Measurements from ENCODE around the gene PPARD.

Gene PPARD

DNA sequence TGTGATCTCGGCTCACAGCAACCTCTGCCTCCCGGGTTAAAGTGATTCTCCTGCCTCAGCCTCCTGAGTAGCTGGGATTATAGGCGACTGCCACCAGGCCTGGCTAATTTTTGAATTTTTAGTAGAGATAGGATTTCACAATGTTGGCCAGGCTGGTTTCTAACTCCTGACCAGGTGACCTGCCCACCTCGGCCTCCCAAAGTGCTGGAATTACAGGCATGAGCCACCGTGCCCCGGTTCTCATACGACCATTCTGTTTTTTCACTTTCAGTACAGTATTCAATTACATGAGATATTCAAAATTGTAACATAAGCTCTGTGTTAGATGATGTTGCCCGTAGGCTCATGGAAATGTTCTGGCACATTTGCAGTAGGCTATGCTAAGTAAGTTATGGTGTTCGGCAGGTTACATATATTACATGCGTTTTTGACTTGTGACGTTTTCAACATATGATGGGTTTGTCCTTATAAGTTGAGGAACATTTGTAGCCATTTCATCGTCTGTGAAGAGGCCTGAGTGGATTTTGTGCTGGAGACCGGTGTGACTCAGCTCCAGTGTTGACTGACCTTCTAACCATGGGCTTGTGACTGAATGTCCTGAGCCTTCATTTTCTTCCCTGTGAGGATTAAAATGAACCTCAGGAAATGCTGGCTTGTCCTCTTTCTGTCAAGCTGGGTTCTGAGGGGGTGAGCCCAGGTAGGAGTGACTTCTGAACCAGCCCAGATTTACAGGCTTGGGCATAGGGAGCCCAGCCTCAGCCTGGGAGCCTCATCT lies 12.2 kb downstream of the PPARD start:
- DNase-seq (ENCODE audit: low spot score) = no peak

DNA sequence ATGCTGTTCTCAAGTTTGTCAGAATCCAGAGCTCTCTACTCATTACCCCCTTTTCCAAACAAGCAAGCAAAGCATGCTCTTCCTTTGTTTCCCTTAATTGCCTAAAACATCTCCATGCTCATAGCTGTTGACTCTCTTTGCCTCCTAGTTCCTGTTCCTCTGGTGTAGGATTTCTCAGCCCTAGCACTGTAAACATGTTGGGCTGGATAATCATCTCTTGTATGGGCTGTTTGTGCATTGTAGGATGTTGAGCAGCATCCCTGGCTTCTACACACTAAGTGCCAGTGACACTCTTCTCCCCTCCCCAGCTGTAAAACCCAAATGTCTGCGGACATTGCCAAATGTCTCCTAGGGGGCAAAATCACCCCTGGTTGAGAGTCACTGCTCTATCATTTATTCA lies 14.0 kb downstream of the PPARD start:
- no peak for DNase-seq (ENCODE audit: low spot score)

- no peak for DNase-seq (ENCODE audit: low spot score)
Measured at GRCh38 chr6:35357677-35358076, 15.3 kb downstream of the PPARD start.

- no peak for DNase-seq (ENCODE audit: low spot score)
Measured at GRCh38 chr6:35358086-35358485, 15.7 kb downstream of the PPARD start.

- DNase-seq (ENCODE audit: low spot score) = no peak
Measured at GRCh38 chr6:35359346-35359743, 17.0 kb downstream of the PPARD start.

DNA sequence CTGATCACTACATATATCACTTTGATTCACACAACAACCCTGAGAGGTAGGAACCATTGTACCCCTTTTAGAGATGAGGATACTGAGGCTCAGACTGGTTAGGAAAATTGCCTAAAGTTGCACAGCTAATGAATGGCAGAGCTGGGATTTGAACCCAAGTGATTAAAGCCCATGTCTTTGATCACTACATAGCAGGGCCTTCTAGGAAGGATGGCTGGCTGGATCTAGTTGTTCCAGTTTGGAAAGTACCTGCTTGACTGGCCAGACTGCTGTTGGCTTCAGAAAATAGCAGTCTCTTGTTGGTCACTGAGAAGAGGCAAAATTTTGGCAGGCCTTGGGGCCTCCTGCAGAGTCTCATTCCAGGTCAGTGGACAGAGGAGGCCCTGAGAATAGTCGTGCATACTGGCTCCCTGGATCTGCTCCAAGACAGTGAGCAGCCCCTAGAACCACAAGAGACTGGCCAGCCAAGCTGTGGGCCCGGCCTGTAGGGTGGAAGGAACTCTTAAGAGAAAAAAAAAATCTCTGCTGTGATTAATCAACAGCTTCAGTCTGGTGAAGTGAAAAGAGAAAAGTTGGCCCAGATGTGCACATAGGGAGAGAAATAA lies 17.5 kb downstream of the PPARD start:
- no peak for DNase-seq (ENCODE audit: low spot score)

GRCh38 chr6:35360349-35361138 lies 18.2 kb downstream of the PPARD start:
- DNase-seq (ENCODE audit: low spot score) = no peak

- DNase-seq (ENCODE audit: low spot score) = no peak
Measured at GRCh38 chr6:35362200-35362599, 19.8 kb downstream of the PPARD start.

- no peak for DNase-seq (ENCODE audit: low spot score)
Measured at GRCh38 chr6:35363293-35363750, 21.0 kb downstream of the PPARD start.

GRCh38 chr6:35365594-35366203 lies 23.3 kb downstream of the PPARD start:
- no peak for DNase-seq (ENCODE audit: low spot score)

GRCh38 chr6:35366204-35366596 lies 23.8 kb downstream of the PPARD start:
- no peak for DNase-seq (ENCODE audit: low spot score)

- DNase-seq (ENCODE audit: low spot score) = no peak
Measured at GRCh38 chr6:35367646-35368037, 25.3 kb downstream of the PPARD start.

DNA sequence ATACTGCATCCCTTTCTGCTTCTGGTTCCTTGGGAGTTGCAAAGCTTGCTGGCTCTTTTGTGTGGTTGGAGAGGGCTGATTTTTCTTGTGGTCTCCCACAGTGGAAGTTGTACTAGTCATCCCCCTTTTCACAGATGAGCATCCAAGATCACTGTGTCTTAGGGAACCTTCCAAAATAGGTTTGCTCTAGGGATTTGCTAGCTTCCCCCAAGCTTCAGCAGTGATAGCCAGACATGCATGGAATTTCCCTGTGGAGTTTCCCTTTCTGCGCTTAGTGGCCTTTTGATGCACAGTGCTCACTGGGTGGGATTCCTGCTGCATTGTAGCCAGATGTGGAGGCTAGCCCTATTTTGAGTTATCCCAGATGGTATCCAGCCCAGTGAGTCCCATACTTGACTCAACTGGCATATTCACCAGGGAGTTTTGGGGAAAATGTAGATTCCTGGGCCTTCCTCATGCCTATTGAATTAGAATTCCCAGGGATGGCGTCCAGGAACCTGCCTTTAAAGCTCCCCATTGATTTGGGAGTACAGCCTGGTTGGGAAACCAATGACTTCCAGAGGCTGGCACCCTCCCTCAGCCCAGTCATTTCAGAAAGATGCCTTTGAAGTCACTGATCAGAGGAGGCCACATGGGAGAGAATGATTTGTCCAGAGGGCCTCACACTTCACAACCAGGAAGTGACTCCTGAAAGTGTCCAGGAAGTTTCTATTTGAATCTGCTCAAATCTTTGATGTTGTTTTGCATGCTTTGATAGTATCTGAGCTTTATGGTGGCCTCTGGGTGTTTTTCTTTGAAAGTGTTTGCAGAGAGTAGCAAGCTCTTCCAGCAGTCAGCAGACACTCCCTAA lies 25.9 kb downstream of the PPARD start:
- DNase-seq (ENCODE audit: low spot score) = peak; percentile 17

GRCh38 chr6:35370124-35370741 lies 27.9 kb downstream of the PPARD start:
- DNase-seq (ENCODE audit: low spot score) = peak; percentile 51

DNA sequence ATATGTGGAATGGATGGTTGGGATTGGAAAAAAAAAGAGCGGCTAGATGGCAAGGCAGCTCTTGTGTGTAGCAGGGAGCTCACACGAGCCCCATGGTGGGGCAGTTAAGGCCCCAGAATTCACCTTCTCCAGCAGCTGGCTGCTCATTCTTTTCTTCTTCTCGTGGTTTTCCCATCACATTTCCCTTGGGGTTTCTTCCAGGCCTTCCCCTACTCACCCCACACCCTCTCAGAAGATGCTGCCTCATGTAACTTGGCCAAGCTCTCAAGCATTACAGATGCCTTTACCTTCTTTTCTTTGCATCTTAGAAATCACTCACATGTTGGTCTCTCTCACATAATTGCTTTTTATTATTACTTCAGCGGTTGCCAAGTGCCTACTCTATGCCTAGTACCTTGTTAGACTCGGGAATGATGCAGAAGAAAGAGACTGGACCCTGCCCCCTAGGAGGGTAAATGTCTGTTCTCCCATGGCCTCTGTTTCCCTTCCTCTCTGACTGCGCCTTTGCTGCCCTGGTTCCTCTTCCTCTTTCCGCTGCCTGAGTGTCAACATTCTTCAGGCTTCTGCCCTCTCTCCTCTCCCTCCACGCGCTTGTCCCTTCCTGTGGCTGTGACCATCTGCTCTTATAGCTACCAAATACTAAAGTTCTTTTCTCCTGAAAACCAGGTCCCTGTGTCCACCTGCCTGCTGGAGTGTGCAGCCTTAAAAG lies 28.6 kb downstream of the PPARD start:
- DNase-seq (ENCODE audit: low spot score) = no peak

DNA sequence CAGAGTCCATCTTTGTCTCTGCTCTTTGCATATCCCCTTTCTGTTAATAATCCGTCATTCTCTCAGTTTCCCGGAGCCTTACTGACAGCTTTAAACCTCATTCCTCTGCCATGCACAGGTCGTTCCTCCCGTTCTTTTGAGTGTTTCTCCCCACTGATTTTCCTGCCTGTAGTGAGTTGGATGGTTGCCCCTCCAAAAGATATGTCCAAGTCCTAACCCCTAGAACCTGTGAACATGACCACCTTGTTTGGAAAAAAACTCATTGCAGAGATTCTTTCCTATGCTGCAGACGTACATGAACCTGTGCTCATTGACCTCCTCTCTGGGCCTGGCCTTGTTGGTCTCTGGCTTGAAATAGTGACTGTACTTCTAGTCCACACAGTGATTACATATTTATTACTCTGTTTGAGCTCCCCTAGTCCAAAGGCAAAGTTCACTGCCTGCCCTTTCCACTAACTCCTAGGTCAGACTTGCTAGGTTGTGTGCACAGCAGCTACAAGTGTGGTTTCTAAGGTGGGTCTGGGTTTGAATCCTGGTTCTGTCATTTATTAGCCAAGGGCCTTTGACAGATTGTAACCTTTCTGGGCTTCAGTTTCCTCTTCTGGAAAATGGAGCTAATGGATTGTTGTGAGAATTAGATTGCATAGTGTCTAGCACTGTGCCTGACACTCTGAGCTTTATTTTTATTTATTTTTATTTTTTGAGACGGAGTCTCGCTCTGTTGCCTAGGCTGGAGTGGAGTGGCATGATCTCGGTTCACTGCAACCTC lies 29.3 kb downstream of the PPARD start:
- DNase-seq (ENCODE audit: low spot score) = no peak

- DNase-seq (ENCODE audit: low spot score) = no peak
Measured at GRCh38 chr6:35372633-35373032, 30.3 kb downstream of the PPARD start.

- DNase-seq (ENCODE audit: low spot score) = no peak
Measured at GRCh38 chr6:35376281-35376680, 33.9 kb downstream of the PPARD start.

DNA sequence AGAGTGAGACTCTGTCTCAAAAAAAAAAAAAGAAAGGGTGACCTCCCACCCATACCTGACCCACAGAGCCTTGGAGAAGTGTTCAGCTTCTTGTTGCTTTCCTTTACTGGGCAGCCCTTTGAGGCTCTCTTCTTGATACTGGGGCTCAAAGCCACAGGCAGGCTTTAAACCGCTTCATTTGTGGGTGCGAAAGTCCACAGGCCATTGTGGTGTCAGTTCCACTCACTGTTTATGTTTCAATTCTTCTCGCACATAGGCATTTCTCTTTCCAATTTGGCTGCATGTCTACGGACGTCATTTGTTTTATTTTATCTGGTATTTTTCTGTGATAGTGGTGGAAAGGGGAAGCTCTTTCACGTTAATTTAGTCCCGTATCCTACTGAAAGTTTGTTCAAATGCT lies 34.6 kb downstream of the PPARD start:
- no peak for DNase-seq (ENCODE audit: low spot score)

DNA sequence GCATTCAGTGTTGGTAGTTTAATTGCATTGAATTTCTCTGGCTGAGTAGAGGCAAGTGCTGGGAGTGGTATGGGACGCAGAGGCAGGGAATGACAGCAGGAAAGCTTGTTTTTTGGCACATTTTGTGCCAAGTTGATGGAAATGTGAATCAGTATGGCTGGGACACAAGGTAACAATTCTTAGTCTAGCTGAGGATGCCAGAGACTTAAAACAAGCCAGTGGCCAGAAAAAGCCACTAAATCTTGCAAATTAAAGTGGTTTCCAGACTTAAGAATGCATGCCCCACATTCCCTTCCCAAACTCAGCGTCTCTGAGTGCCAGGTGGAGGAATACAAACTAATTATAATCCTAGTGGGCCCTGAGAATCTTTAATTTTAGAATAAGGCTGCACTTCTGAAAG lies 35.9 kb downstream of the PPARD start:
- no peak for DNase-seq (ENCODE audit: low spot score)
